HEK293 (cell line): ENCODE results near the gene WNT7A.

Experiments
- FEZF1 ChIP-seq: fragments of 450-650 bp; formaldehyde crosslinking; IDR thresholded peaks from 2 replicates; pipeline ENCODE4 v1.5.1; 2016; ENCODE audit warnings: missing biosample characterization, missing genetic modification characterization
- HOXD13 ChIP-seq: sonication (generic); formaldehyde crosslinking; IDR thresholded peaks from 2 replicates; pipeline ENCODE4 v1.8.0; 2022; ENCODE audit warnings: missing genetic modification reagents, borderline replicate concordance
- RBAK ChIP-seq: fragments of 450-650 bp; formaldehyde crosslinking; IDR thresholded peaks from 2 replicates; pipeline ENCODE4 v1.5.1; 2016; ENCODE audit warnings: missing biosample characterization, missing genetic modification characterization
- ZNF138 ChIP-seq: fragments of 450-650 bp; formaldehyde crosslinking; IDR thresholded peaks from 2 replicates; pipeline ENCODE4 v1.5.1; 2016; ENCODE audit warnings: missing biosample characterization, missing genetic modification characterization, borderline replicate concordance
- ZNF239 ChIP-seq: fragments of 450-650 bp; formaldehyde crosslinking; IDR thresholded peaks from 2 replicates; pipeline ENCODE4 v1.5.1; 2016; ENCODE audit warnings: missing biosample characterization, missing genetic modification characterization
- ZNF311 ChIP-seq: fragments of 450-650 bp; formaldehyde crosslinking; IDR thresholded peaks from 2 replicates; pipeline ENCODE4 v1.5.1; 2017; ENCODE audit warnings: missing biosample characterization, missing genetic modification characterization, borderline replicate concordance
- ZNF610 ChIP-seq: fragments of 450-650 bp; formaldehyde crosslinking; IDR thresholded peaks from 2 replicates; pipeline ENCODE4 v1.5.1; 2016; ENCODE audit warnings: missing biosample characterization, missing genetic modification characterization, borderline replicate concordance
- ZNF660 ChIP-seq: fragments of 450-650 bp; IDR thresholded peaks from 2 replicates; pipeline ENCODE4 v1.5.1; 2018; ENCODE audit warnings: missing biosample characterization, mild to moderate bottlenecking, missing genetic modification characterization
- TF ChIP-seq, protein P1 (sequence below): fragments of 450-650 bp; formaldehyde crosslinking; IDR thresholded peaks from 2 replicates; pipeline ENCODE4 v1.5.1; 2016; ENCODE audit warnings: missing biosample characterization, missing genetic modification characterization
- TF ChIP-seq, protein P2 (sequence below): sonication (generic); formaldehyde crosslinking; IDR thresholded peaks from 2 replicates; pipeline ENCODE4 v1.8.1; 2022; ENCODE audit warnings: mild to moderate bottlenecking, moderate library complexity, missing genetic modification reagents
- TF ChIP-seq, protein P3 (sequence below): fragments of 450-650 bp; formaldehyde crosslinking; IDR thresholded peaks from 2 replicates; pipeline ENCODE4 v1.5.1; 2016; ENCODE audit warnings: missing biosample characterization, missing genetic modification characterization
- TF ChIP-seq, protein P4 (sequence below): fragments of 450-650 bp; formaldehyde crosslinking; IDR thresholded peaks from 2 replicates; pipeline ENCODE4 v1.5.1; 2016; ENCODE audit warnings: missing biosample characterization, missing genetic modification characterization
- TF ChIP-seq, protein P5 (sequence below): fragments of 450-650 bp; formaldehyde crosslinking; IDR thresholded peaks from 2 replicates; pipeline ENCODE4 v1.5.1; 2017; ENCODE audit warnings: missing biosample characterization, missing genetic modification characterization

DNA sequence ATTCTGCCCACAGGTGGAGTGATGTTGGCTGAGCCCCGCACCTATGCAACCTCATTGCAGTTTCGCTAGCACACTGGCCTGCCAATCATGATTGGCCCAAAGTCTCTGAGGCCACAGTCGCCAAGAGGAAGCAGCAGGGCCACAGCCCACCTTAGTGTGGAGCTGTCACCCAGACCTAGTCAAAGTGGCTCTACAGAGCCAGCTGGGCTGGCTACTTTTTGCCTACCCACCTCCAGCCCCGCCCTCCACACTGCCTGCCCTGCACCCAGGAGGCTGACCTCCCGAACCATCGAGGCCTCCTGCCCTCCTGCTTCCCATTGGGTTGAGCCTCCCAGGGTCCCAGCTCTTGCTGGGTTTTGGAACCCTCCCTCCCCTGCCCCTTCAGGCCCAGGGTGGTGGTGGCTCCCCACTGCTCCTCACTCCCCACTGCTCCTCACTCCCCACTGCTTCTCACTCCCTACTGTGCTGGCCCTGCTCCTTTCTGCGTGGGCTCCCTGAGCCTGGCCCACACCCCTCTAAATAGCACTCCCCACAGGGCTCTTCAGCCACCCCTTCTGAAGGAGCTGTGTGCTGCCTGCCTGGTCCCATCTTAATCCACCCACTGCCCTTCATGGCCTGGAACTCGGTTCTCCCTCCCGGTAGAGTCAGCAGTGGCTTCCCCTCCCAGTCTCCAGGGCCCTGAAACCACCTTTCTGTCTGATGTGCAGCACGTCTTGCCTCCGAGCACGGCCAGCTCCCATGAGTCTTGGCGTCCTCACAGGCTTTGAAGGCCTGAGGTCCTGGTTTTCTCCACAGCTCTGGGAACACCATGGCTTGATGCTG is 89.3 kb downstream of the WNT7A start:
- TF ChIP-seq ZNF610 (tag by site-specific recombination) (no peak), FEZF1 (no peak), ZNF239 (tag by site-specific recombination) (no peak), ZNF138 (tag by site-specific recombination) (no peak), RBAK (tag by site-specific recombination) (no peak), ZNF311 (tag by site-specific recombination) (no peak), ZNF660 (tag by site-specific recombination) (no peak), HOXD13 (CRISPR knock-in tag) (no peak)
- TF ChIP-seq, protein P1, sequence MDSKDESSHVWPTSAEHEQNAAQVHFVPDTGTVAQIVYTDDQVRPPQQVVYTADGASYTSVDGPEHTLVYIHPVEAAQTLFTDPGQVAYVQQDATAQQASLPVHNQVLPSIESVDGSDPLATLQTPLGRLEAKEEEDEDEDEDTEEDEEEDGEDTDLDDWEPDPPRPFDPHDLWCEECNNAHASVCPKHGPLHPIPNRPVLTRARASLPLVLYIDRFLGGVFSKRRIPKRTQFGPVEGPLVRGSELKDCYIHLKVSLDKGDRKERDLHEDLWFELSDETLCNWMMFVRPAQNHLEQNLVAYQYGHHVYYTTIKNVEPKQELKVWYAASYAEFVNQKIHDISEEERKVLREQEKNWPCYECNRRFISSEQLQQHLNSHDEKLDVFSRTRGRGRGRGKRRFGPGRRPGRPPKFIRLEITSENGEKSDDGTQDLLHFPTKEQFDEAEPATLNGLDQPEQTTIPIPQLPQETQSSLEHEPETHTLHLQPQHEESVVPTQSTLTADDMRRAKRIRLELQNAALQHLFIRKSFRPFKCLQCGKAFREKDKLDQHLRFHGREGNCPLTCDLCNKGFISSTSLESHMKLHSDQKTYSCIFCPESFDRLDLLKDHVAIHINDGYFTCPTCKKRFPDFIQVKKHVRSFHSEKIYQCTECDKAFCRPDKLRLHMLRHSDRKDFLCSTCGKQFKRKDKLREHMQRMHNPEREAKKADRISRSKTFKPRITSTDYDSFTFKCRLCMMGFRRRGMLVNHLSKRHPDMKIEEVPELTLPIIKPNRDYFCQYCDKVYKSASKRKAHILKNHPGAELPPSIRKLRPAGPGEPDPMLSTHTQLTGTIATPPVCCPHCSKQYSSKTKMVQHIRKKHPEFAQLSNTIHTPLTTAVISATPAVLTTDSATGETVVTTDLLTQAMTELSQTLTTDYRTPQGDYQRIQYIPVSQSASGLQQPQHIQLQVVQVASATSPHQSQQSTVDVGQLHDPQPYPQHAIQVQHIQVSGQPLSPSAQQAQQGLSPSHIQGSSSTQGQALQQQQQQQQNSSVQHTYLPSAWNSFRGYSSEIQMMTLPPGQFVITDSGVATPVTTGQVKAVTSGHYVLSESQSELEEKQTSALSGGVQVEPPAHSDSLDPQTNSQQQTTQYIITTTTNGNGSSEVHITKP (tag by site-specific recombination): no peak
- TF ChIP-seq, protein P2, sequence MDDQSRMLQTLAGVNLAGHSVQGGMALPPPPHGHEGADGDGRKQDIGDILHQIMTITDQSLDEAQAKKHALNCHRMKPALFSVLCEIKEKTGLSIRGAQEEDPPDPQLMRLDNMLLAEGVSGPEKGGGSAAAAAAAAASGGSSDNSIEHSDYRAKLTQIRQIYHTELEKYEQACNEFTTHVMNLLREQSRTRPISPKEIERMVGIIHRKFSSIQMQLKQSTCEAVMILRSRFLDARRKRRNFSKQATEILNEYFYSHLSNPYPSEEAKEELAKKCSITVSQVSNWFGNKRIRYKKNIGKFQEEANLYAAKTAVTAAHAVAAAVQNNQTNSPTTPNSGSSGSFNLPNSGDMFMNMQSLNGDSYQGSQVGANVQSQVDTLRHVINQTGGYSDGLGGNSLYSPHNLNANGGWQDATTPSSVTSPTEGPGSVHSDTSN: no peak
- TF ChIP-seq, protein P3, sequence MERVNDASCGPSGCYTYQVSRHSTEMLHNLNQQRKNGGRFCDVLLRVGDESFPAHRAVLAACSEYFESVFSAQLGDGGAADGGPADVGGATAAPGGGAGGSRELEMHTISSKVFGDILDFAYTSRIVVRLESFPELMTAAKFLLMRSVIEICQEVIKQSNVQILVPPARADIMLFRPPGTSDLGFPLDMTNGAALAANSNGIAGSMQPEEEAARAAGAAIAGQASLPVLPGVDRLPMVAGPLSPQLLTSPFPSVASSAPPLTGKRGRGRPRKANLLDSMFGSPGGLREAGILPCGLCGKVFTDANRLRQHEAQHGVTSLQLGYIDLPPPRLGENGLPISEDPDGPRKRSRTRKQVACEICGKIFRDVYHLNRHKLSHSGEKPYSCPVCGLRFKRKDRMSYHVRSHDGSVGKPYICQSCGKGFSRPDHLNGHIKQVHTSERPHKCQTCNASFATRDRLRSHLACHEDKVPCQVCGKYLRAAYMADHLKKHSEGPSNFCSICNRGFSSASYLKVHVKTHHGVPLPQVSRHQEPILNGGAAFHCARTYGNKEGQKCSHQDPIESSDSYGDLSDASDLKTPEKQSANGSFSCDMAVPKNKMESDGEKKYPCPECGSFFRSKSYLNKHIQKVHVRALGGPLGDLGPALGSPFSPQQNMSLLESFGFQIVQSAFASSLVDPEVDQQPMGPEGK (tag by site-specific recombination): no peak
- TF ChIP-seq, protein P4, sequence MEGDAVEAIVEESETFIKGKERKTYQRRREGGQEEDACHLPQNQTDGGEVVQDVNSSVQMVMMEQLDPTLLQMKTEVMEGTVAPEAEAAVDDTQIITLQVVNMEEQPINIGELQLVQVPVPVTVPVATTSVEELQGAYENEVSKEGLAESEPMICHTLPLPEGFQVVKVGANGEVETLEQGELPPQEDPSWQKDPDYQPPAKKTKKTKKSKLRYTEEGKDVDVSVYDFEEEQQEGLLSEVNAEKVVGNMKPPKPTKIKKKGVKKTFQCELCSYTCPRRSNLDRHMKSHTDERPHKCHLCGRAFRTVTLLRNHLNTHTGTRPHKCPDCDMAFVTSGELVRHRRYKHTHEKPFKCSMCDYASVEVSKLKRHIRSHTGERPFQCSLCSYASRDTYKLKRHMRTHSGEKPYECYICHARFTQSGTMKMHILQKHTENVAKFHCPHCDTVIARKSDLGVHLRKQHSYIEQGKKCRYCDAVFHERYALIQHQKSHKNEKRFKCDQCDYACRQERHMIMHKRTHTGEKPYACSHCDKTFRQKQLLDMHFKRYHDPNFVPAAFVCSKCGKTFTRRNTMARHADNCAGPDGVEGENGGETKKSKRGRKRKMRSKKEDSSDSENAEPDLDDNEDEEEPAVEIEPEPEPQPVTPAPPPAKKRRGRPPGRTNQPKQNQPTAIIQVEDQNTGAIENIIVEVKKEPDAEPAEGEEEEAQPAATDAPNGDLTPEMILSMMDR (tag by site-specific recombination): no peak
- TF ChIP-seq, protein P5, sequence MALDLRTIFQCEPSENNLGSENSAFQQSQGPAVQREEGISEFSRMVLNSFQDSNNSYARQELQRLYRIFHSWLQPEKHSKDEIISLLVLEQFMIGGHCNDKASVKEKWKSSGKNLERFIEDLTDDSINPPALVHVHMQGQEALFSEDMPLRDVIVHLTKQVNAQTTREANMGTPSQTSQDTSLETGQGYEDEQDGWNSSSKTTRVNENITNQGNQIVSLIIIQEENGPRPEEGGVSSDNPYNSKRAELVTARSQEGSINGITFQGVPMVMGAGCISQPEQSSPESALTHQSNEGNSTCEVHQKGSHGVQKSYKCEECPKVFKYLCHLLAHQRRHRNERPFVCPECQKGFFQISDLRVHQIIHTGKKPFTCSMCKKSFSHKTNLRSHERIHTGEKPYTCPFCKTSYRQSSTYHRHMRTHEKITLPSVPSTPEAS (tag by site-specific recombination): no peak
